Measurements from ENCODE around the gene PKHD1.

Gene PKHD1

DNA sequence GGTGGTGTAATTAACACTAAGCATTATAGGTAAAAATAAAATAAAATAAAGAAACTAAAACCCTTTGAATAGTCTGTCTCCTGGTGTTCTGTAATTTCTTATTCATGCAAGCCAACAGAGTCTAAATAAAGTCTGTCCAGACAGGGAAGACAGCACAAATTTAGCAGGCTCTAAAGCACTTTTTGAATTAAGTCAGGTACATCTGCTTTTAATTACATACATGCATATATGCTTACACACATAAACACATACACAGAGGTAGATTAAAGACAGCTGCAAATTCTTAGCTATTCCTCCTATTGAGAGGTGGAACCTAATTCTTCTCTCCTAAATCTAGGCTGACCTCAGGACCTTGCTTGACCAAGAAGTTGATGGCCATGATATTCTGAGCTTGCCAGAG, 262.5 kb downstream of the PKHD1 start:
- no peaks in the 10 kb centered on the region for H3K27me3 ChIP-seq (ENCODE audit: insufficient read depth, poor library complexity, severe bottlenecking)
- DNase-seq (ENCODE audit: low read depth in 1 of 2, low spot score in 1 of 2) = no peak
- TF ChIP-seq SPI1 (IDR thresholded peaks at IDR 0.05; ENCODE audit: borderline replicate concordance, low read depth) (no peak), CTCF (IDR thresholded peaks at IDR 0.05; ENCODE audit: insufficient read depth, low read length) (no peak), REST (IDR thresholded peaks at IDR 0.05; ENCODE audit: insufficient replicate concordance, low read depth) (no peak), POLR2AphosphoS5 (IDR thresholded peaks at IDR 0.05; ENCODE audit: low read depth) (no peak), GABPA (IDR thresholded peaks at IDR 0.05; ENCODE audit: low read depth) (no peak)
- no peak overlapping the region for H3K4me3 ChIP-seq (replicated peaks; ENCODE audit: insufficient read depth, low read length)
- no peak overlapping the region for H3K27ac ChIP-seq (replicated peaks)

DNA sequence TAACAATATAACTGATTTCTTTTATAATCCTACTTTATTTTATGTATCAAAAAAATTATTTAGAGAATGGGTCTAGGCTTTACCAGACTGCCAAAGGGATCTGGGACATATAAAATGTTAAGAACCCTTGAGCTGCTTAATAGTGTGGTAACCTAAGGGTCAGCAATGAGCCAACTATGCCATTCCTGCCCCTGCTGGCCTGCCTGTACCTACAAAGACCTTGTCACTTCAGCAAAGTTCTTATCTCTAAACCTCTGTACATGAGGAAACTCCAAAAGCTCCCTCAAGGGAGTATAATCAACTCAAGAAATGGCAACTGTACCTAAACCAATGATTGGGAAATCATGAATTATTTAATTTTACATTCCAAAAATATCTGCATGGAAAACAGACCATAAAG, 266.9 kb downstream of the PKHD1 start:
- TF ChIP-seq SPI1 (IDR thresholded peaks at IDR 0.05; ENCODE audit: borderline replicate concordance, low read depth) = no peak
- TF ChIP-seq POLR2AphosphoS5 (IDR thresholded peaks at IDR 0.05; ENCODE audit: low read depth) = no peak
- TF ChIP-seq CTCF (IDR thresholded peaks at IDR 0.05; ENCODE audit: insufficient read depth, low read length) = no peak
- no peak for TF ChIP-seq REST (IDR thresholded peaks at IDR 0.05; ENCODE audit: insufficient replicate concordance, low read depth)
- TF ChIP-seq GABPA (IDR thresholded peaks at IDR 0.05; ENCODE audit: low read depth) = no peak
- no peak for DNase-seq (ENCODE audit: low read depth in 1 of 2, low spot score in 1 of 2)
- no peak overlapping the region for H3K27ac ChIP-seq (replicated peaks)
- no peak overlapping the region for H3K4me3 ChIP-seq (replicated peaks; ENCODE audit: insufficient read depth, low read length)
- H3K27me3 ChIP-seq (ENCODE audit: insufficient read depth, poor library complexity, severe bottlenecking) = no peaks in the 10 kb centered on the region

DNA sequence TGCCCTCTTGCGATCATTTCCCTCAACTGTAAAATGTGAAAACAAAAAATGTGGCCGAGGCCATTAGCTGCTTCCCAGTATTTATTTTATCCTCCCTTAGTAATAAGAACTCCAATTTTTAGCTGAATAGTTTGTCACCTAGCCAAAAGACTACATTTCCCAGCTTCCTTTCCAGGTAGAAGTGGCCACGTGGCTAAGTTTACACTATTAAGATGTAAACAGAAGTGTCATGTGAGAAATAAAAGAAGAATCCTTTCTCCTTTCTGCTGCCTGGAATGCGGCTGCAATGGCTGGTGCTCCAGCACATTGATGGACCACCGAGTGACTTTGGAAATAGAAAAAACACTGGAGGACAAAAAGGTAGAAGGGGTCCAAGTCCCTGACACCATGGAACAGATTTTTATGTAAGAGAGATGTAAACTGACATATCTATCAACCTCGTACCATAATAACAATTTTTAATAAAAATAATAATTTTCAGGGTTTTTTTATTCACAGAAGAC, 268.8 kb downstream of the PKHD1 start:
- Histone ChIP-seq H3K4me3 (replicated peaks; ENCODE audit: insufficient read depth, low read length) (no peak overlapping the region), H3K27me3 (ENCODE audit: insufficient read depth, poor library complexity, severe bottlenecking) (no peaks in the 10 kb centered on the region), H3K27ac (replicated peaks) (no peak overlapping the region)
- TF ChIP-seq SPI1 (IDR thresholded peaks at IDR 0.05; ENCODE audit: borderline replicate concordance, low read depth) = no peak
- no peak for TF ChIP-seq CTCF (IDR thresholded peaks at IDR 0.05; ENCODE audit: insufficient read depth, low read length)
- DNase-seq (ENCODE audit: low read depth in 1 of 2, low spot score in 1 of 2) = no peak

DNA sequence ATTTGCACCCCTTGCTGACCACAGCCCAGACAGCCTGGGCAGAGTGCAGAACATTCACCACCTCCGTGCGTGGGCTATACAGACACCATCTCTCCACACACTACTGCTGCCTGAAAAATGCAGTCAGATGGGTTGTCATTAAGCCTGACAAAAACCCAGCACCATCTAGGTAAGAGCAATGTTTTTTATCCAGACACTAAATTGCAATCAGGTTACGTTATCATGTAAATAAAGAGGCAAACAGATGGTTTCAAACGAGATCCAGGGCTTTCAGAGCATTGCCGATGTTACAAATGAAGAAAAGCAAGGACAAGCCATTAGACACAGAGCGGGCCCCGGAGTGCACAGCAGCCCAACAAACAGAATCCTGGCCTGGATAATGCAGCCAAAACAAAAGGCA, 269.6 kb downstream of the PKHD1 start:
- no peak overlapping the region for H3K4me3 ChIP-seq (replicated peaks; ENCODE audit: insufficient read depth, low read length)
- no peak overlapping the region for H3K27ac ChIP-seq (replicated peaks)
- no peak for DNase-seq (ENCODE audit: low read depth in 1 of 2, low spot score in 1 of 2)
- H3K27me3 ChIP-seq (ENCODE audit: insufficient read depth, poor library complexity, severe bottlenecking) = no peaks in the 10 kb centered on the region
- no peak for TF ChIP-seq POLR2AphosphoS5 (IDR thresholded peaks at IDR 0.05; ENCODE audit: low read depth)
- no peak for TF ChIP-seq REST (IDR thresholded peaks at IDR 0.05; ENCODE audit: insufficient replicate concordance, low read depth)
- TF ChIP-seq CTCF (IDR thresholded peaks at IDR 0.05; ENCODE audit: insufficient read depth, low read length) = no peak
- no peak for TF ChIP-seq GABPA (IDR thresholded peaks at IDR 0.05; ENCODE audit: low read depth)
- no peak for TF ChIP-seq SPI1 (IDR thresholded peaks at IDR 0.05; ENCODE audit: borderline replicate concordance, low read depth)

All from HL-60 (cell line).